Activated T-cell treated with anti-CD3 and anti-CD28 coated beads, Interleukin-2, amount 50 U/mL, for 48 hours (primary cell): ENCODE measurements around the gene FLAD1.

Experiments used
- DNase-seq, 2 experiments: peaks; one replicate each; pipeline ENCODE4 v3.0.0-alpha.2; 2020

Gene FLAD1

DNA sequence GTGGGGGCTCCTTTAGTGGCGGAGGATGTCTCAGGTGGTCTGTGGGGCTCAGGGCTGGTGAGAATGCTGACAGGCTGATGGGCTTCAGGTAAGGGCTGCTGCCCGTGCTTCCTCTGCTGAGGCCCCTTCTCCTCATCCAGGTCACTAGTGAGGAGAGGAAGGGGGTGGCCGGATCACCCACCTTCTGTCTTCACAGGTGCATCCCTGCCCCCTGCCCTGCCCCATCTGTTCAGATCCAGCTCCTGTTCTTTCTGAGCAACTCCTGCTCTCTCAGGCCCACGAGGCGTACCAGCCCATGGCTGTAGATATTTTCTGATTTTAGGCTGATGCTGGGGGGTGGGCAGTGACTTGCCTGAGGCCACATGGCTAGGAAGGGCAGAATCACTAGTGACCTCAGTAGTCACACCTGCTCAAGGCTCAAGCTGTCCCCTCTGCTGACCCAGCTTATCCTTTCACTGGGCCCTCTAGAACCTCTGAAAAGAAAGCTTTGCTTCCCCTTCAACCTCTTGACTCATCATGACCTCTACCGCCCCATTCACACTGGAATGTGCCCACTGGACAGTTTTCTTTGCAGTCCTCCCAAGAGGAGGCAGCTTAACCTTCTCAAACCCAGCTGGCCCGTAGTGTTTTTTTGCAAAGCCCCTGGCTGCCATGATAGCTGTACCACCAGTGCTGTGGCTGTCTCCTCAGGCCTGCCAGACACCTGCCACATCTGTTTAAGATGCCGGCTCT, 35.6 kb downstream of the FLAD1 start:
- DNase-seq, result no peak

DNA sequence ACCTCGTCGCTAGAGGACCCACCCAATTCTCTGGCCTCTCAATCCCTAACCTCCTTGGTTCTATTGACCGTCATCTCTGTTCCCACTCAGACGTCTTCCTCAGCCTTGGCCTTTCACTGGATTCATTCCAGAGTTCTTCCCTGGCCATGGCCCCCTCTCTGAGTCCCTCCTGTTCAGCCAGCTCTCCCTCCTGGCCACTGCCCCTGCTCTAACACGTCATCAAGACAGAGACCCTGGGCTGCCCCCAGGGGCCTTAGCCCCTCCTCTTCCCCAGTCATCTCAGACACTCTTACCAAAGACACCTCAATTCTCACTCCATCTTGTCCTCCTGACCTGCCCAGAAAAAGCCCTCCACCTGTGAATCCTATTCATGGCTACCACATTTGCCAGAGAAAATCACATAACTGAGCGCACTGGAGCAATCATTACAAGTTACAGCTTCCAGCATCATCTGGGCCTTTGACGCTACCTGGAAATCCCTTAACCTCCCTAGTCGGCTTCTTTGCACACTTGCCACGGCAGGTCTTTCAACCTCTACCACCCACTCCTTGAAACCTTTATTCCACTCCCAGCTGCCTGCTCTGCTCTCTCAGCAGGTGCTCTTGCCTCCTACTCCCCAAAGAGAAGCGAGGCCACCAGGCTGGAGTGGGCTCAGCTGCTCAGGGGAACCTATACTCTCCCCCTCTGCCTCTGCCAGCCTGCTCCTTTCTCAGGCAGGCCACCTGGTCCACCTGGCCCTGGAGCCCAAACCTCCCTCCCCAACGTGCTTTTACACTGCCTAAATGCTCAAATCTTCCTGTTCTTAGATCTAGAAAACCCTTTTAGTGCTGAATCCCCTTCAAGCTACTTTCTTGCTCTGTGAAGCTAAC, 36.5 kb downstream of the FLAD1 start:
- DNase-seq, result no peak

DNA sequence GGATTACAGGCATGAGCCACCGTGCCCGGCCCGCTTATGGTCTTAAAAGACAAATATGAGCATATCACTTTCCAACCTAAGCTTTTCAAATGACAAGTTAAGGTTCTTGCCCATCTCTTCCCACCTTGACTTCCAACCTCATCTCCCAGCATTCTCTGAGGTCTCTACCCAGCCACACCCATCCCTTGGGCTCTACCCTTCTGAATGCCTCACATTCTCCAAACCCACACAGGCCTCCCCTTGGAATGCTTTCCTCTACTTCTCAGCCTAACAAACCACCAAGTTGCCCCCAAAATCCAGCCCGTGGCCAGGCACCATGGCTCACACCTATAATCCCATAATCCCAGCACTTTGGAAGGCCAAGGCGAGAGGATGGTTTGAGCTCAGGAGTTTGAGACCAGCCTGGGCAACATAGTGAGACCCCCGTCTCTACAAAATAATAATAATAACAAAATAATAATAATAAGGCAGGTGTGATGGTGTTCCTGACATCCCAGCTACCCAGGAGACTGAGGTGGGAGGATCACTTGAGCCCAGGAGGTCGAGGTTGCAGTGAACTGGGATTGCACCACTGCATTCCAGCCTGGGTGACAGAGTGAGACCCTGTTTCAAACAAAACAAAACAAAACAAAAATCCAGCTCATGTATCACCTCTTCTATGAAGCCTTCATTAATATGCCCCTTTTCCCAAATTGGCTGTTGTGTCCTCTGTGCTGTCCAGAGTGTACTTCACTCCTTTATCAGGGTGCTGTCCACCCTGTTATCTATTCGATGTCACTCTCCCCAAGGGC, 39.2 kb downstream of the FLAD1 start:
- DNase-seq, result no peak

GRCh38 chr1:155022927-155023236, 39.7 kb downstream of the FLAD1 start:
- DNase-seq, result no peak

DNA sequence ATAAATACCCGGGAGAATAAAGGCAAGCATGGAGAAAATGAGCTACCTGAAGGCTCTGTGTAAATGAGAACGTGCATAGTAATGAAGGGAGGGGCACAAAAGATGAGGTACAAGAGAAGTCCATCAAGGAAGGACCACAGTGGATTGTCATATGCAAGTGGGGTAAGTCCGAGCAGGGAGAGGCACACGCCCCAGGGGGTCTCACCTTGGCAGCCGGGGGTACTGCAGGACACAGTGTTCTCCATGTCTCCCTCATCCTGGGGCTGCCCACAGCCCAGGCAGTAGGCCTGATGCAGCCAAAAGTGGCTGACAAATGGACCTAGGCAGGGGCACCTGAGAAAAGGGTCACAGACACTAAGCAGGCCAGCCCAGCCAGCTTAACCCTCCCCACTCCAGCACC, 40.5 kb downstream of the FLAD1 start:
- DNase-seq, result no peak

- no peak for DNase-seq
These were observed 41.2 kb downstream of the FLAD1 start for GRCh38 chr1:155024315-155024714.

GRCh38 chr1:155026154-155026553, 43.0 kb downstream of the FLAD1 start:
- DNase-seq, result no peak

DNA sequence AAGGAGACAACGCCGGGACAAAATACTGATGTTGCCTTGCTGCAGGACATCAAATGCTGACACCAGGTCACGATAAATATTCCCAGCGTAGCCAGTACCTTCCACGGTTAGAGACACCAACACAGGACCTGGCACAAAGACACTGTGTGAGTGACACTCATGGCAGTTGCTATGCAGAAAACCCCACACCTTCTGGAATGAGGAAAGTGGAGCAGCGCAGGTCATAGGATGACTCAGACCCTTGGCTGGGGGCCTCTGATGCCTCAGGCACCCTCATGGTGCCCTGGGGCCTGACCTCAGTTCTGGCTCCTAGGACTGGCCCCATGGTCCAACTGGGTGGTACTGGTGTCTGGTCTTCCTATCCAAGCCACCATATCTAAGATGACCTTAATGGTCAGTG, 43.4 kb downstream of the FLAD1 start:
- no peak for DNase-seq

GRCh38 chr1:155029513-155030242, 46.5 kb downstream of the FLAD1 start:
- DNase-seq, result no peak

- no peak for DNase-seq
These were observed 47.2 kb downstream of the FLAD1 start for GRCh38 chr1:155030243-155030795.

GRCh38 chr1:155030899-155031298, 47.8 kb downstream of the FLAD1 start:
- no peak for DNase-seq

- no peak for DNase-seq
These were observed 49.7 kb downstream of the FLAD1 start for GRCh38 chr1:155032886-155033285.

DNA sequence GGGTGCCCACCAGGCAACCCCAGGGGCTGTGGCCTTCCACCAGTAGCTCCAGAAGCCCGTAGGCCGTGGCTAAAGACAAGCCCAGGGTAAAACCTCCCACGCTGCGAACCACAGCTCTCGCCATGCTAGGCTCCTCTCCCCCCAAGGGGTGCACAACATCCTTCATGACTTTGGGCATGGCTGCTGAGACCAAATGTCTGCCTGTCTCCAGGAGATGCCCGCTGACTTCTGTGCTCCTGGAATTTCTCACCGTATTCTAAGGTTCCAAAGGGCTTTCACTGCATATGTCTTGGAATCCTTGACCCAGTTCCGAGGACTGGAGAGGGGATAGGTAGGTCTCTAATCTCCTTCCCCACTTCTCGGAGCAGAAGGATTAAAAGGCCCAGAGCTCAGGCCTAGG, 50.4 kb downstream of the FLAD1 start, which contains the start of the genes DCST1 and DCST2:
DCST1 (plus strand) TSS at position 301 of the 400 bp plus-strand sequence. CDS start 213 bp downstream, outside the sequence.
DCST2 (minus strand) TSS at position 258 of the 400 bp plus-strand sequence; CDS start at position 178, 80 bp downstream.
- no peak for DNase-seq

GRCh38 chr1:155034318-155035208, 51.4 kb downstream of the FLAD1 start:
- no peak for DNase-seq

GRCh38 chr1:155035936-155036335, 52.8 kb downstream of the FLAD1 start:
- DNase-seq, result no peak

GRCh38 chr1:155037043-155037442, 53.9 kb downstream of the FLAD1 start:
- no peak for DNase-seq

DNA sequence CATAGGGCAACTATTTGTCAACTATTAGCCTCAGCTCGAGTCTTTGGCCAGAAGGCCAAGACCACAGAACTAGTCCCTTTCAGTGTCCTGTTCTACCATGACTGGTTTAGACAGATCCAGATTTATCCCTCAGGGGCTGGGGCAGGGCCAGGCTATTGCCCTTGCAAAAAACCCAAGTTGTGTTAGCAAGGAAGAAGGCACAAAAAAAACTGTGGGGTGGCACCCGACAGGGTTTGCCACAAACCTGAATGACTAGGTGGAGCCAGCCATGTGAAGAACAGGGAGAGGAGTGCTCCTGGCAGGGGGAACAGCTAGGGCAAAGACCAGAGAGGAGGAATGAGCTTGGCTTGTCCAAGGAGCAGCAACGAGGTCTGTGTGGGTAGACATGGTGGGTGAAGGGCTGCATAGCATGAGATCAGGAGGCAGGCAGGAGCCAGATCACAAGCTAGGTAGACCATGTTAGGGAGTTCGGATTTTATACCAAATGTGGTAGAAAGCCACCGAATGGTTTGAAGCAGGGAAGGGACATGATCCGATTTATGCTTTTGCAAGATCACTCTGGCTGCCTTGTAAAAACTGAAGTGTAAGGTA, 54.8 kb downstream of the FLAD1 start:
- DNase-seq, result no peak

DNA sequence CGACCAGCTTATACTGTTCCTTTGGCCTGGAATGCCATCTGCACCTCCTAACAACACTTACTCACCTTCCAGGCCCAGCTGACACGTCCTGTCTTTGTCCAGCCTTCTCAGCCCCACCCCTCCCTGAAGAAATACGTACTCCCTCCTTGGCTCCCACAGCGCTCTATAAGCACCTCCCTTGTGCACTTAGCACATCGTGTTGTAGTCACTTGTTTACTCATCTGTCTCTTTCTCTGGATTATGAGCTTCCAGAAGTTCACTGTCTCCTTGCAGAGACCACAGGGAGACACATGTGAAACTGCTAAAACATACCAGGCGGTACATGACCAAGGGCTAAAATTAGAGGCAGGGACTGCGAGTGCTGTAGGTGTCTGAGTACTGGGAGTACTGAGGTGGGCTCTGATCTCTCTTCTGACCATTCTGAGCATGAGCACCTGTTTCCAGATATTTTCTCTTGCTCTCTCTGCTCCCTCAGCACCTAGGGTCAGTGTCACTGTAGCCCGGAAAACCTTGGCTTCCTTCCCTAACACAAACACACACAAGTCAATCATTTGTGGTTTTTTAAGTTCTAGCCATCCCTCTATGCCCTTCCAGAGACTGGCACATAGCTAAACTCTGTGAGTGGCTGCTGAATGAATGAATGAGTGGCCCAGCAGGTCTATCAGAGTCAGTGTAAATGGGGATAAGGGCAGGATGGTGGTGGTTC, 55.6 kb downstream of the FLAD1 start:
- DNase-seq, result no peak

DNA sequence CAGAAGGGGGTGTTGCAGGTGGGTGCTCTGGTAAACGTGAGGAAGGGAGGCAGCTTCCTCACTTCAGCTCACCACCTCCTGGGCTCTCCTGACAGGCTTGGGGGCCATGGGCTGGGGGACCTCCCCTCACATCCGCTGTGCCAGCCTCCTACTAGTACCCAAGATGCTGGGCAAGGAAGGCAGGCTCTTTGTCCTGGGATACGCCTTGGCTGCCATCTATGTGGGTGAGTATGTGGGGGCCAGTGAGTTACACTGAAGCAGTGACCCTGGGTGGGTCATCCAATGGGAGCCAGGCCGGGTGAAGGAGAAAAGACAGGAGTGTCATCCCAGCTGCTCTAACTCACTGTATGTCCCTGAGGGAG, 56.1 kb downstream of the FLAD1 start:
- DNase-seq, result no peak
